Skeletal muscle cell (primary cell): Measurements from ENCODE around the gene GFOD1.
"Not testable (repeated sequence)": the region's sequence is repeated elsewhere in the genome, so short reads cannot be mapped to it uniquely, and the experiment has no call there.

ENCODE experiments used
- DNase-seq: peaks from one replicate; pipeline ENCODE4 v3.0.0-alpha.2; 2010; ENCODE audit warnings: low read depth
- H3K4me3 ChIP-seq: 2 replicates; pipeline ENCODE4 v1.5.1; 2011; ENCODE audit warnings: low read depth, mild to moderate bottlenecking, control low read depth, low read length, moderate library complexity

The GFOD1 gene

DNA sequence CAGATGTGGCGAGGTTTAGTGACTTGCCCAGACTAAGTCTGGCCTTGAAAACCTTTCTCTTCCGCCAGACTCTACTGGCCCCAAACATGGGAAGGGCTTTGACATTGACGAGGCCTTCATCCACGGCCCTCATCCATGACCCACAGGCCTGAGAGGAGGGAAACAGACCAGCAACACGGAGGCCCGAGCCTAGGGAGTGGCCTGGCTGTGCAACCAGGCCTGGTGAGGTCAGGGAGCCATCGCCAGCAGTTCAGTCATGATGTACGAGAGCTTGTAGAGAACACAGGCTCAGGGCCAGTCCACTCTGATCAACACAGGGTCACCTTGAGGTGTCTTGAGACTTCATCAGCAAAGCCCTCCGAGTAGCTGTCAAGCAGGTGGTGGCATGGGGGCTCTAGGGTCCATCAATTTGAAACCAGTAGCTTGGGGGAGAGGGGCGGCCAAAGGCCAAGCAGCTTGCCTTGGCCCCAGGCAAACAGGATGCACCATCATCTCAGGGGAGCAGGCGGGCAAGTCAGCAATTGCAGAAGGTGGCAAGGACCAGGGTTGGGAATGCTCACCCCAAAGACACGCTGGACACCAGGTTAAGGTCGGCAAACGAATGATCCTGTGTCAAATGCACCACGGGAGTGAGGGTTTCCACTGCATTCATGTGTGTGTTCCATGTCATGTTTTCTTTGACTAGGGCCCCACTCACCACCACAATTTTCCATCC, 36.1 kb downstream of the GFOD1 start:
- no peak overlapping the region for H3K4me3 ChIP-seq
- no peak for DNase-seq

DNA sequence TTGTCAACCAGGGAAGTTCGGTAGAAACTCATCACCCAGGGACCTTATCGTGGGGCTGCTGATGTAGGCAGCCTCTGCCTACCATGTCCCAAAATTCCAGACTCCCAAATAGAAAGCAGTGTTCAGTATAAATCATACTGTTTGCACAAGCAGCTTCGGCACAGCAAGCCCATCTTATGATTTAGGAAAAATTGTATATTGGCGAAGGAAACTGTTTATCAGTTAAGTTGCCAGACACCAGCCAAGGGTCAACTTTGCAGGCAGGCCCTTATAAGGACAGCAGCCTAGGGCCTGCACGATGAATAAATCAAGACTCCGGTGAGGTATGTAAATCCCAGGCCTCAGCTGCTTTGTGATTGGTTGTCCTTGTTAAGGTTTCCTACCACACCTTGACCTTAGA, 36.8 kb downstream of the GFOD1 start:
- DNase-seq, result no peak
- H3K4me3 ChIP-seq, result no peak overlapping the region

DNA sequence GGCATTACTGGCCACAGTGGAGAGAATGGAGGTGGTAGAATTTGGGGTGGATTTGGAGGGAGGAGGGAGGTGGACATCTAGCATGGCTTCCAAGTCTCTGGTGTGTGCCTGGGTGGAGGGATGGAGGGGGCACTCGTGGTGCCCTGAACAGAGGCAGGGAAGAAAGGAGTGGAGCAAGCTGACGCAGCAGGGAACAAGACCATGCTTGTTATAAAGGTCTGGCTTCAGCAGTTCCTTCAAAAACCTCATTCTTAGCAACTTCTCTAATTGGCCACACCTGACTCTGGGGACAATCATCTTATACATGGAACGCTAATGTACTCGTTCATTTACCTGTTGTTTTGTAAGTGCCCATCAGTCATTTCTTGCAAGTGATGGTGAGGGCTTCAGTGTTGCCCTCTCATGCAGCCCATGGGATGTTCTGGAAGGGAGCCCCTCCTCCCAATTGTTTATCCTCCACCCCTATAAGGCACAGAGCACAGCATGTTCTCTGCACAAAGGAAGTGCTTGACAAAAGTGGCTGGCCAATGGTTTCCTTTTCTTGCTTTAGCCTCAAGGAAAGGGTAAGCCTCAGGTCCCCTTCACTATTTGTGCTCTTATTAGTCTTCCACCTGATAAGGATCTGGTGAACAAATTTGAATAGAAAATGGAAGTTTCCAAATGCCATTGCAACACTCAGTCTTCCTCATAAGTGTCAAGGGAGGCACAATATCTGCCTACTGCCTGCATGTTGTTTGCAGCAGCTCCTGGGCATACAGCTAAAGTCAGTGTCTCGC, 39.3 kb downstream of the GFOD1 start:
- no peak for DNase-seq
- H3K4me3 ChIP-seq, result no peak overlapping the region

DNA sequence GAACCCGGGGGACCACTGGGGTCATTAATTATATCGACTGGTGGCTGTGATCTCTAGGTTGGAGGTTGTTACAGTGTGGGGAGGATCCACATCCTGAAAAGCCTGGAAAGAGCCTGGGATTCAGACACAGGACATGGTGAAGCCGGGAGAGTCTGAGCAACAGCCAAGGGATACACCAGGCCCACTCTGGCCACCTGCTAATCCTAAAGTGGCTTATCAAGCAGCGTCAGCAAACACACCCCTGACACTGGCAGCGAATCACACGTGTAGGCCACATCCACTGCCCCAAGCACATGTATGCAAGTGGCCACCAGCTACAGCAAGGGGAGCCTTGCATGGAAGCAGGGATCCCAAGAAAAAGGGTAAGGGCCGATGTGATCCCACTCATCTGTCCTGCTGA, 41.0 kb downstream of the GFOD1 start:
- no peak overlapping the region for H3K4me3 ChIP-seq
- no peak for DNase-seq

DNA sequence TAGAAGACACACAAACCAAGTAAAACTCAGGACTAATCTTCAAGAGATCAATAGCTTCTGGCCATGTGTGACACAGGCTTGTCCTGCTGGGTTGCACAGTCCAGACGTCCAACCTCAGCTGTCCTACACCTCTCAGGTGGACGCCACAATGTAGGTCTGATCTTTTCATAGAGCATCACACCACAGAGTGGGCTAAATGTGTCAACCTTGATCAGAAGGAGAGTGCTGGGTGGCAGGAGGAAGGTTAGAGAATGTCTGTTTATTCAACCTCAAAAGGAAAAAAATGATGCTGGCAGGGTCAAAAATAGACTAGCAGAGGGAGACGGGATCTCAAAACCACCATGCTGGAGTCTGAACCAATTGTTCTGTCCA, 41.7 kb downstream of the GFOD1 start:
- H3K4me3 ChIP-seq, result no peak overlapping the region
- DNase-seq, result no peak

DNA sequence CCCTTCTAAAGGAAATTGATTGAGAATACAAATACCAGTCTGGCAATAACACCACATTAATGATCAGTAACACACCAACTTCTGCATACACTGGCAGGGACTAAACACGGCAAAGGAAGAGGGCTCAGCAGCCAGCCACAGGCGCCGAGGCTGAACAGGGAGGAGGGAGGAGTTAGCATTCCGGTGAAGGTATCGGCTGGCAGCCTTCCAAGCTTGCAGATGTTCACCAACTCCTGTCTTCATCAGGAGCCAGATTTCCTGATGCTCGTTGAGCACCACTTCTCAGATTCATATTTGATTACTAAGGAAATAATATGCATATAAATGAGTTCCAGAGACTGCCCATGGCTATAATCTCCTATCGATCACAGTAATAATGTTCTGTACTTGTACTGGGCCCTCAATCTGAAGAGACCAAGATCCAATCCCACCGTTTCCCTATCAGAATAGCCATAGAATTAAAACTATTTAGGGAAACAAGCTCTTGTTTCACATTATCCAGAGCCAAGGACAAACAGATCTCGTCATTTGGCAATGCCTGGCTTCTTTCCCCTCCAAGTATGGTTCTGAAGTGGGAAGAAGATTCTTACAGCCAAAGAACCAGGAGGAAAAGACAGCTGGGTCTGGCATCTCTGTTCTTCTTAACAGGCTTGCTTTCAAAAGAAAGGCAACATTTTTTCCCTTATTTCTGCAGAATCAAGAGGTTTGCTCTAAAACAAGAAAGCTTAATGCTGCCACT, 42.2 kb downstream of the GFOD1 start:
- H3K4me3 ChIP-seq, result no peak overlapping the region
- no peak for DNase-seq

DNA sequence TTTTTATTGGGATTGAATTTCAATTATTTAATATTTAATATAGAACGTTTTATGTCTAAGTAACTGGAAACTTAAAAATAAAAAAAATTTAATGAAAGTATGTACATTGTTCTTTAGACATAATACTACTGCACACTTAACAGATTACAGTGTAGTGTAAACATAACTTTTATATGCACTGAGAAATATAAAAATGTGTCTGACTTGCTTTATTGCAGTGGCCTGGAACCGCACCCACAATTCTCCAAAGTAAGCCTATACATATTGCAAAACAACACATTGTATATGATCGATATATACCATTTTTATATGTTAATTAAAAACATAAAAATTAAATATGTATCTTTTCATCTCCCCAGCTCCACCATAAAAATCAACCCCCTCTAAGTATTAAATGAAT, 42.8 kb downstream of the GFOD1 start:
- no peak for DNase-seq
- H3K4me3 ChIP-seq, result no peak overlapping the region

DNA sequence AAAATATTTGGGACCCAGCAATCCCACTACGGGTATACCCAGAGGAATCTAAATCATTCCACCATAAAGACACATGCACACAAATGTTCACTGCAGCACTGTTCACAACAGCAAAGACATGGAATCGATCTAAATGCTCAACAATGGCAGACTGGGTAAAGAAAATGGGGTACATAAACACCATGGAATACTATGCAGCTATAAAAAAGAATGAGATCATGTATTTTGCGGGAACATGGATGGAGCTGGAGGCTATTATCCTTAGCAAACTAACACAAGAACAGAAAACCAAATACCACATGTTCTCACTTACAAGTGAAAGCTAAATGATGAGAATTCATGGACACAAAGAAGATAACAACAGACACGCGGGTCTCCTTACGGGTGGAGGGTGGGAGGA, 43.4 kb downstream of the GFOD1 start:
- H3K4me3 ChIP-seq, DNase-seq: not testable (repeated sequence)

DNA sequence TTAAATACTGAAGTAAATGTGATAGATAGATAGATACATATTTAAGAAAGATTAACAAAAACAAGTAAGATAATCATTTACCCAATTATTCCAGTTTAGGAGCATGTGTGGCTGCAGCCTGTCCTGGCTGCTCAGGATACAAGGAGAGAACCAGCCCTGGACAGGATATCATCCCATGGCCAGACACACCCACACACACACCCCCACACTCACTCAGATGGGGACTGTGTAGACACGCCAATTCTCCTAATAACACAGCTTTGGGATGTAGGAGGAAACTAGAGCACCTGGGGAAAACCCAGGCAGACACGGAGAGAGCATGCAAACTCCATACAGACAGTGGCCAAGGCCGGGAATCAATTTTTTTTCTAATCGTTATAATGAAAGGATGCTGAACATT, 45.6 kb downstream of the GFOD1 start:
- no peak for DNase-seq
- no peak overlapping the region for H3K4me3 ChIP-seq

DNA sequence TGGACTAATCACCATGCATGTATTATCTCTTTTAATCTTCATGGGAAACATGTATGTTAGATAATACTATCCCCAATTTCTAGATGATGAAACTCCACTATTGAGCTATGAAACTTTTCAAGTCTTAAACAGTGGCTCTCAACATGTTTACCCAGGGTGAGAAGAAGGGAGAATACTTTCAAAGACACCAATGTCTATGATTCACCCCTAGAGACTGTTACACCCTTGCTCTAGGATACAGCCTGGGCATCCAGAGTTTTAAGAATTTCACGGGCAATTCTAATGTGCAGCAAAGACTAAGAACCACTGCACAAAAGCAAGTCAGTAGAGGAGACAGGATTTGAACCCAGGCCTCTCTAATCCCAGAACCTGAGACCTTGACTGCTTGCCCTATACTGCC, 47.8 kb downstream of the GFOD1 start:
- H3K4me3 ChIP-seq, result no peak overlapping the region
- DNase-seq, result no peak

DNA sequence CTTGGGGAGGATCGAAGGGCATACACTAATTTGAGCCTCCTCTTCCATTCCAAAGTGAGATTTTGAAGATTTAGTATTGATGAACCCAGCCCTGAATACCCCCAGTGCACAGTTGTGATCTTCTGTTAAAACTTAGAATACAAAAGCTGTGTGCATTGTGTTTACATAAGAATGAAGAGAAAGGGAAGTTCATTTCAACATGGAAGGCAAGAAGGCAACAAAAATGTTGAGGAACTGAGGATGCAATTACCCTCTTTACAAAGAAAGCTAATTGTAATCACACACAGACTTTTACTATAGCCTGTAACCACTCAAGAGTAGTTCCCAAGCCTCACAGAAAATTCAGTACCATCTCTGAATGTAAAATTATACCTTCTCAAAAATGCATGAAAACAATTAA, 49.3 kb downstream of the GFOD1 start:
- H3K4me3 ChIP-seq, result no peak overlapping the region
- no peak for DNase-seq

DNA sequence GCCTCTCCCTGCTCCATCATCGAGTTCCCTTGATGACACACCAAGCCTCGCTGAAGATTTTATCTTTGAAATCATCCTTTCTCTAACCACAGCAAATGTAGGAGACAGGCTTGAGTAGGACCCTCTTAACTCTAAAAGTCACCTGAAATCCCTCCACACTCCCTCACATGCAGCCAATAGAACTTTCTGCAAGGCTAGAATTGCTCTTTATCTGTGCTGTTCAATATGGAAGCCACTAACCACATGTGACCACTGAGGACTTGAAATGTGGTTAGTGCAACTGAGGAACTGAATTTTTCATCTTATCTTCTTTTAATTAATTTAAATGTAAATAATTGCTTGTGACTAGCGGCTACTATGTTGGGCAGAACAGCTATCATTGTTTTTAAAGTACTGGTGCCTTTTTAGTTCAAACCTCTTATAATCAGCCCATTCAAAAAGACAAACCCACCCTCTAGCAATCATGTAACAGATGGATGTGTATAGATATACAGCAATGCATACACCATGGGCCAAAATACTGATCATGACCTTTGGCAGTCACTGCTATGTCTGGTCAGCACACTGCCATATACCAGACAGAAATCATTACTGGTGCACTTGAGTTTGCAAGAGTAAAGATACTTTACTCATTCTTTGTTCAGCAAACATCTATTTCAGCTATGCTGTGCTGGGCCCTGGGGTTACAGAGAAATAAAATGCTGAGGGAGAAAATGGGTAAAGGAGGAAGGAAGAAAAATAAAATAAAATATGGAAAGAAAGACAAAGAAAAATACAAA, 50.0 kb downstream of the GFOD1 start:
- no peak overlapping the region for H3K4me3 ChIP-seq
- DNase-seq, result no peak

DNA sequence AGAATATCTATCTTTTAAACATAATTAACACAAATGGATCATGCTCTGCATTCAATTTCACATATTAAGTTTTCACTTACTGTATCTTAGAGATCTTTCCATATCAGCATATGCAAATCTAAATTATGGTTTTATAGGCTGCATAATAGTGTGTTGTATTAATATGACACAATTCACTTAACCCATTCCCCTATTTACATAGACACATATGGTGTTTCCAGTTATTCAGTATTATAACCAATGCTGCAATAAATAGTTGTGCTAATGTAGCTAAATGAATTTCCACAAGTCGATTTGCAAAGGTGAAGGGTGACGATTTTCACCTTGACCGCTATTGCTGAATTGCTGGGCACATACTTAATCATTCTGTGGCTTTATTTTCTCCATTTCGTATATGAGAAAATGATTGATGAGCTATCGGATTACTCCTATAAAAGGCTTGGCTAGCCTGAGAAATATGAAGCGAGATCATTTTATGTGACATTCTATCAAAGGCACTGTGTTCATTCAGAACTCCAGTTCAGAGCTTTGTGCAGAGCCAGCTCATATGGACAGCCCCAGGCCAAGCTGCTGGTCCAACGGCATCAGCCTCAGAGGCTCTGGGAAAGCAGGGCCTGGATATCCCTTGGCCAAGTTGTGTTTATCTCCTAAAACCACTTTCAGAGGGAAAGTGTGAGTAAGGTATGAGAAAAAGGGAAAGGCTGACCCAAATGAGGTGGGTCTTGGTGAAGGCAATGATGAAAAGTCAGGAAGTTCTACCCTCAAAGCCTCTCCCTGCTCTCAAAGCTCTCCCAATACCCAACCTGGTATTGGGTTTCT, 50.8 kb downstream of the GFOD1 start:
- no peak overlapping the region for H3K4me3 ChIP-seq
- DNase-seq, result no peak

DNA sequence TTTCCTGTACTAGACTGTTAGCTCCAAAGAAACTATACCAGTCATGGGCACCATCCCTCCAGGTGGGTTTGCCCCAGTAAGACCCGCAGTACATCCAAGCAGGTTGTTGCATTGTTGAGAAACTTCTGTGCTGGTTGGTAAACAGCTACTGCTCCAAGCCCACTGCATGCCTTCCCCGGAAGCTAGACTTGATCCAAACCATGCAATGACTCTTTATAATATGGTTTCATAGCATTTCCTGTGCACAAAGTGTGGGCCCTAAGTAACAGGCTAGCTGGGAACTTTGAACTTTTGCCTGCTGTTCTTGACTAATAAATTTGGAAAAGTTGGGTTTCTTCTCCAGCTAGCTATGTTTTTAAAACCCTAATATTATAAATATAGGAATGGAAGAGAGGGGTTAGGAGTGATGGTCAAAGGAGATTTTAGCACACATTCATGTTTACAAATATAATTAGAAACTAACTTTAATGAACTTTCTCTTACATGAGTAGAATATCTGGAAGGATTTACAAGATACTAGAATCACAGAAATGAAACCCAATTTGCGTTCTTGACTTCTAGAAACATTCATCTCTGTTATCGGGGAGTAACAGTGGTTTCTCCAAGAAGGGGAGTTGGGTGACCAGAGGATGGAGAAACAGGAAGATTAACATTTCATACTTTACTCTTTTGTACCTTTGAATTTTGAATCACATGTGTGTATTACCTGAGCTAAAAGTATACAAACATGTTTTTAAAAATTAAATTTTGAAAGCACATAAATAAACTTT, 51.7 kb downstream of the GFOD1 start:
- H3K4me3 ChIP-seq, result no peak overlapping the region

DNA sequence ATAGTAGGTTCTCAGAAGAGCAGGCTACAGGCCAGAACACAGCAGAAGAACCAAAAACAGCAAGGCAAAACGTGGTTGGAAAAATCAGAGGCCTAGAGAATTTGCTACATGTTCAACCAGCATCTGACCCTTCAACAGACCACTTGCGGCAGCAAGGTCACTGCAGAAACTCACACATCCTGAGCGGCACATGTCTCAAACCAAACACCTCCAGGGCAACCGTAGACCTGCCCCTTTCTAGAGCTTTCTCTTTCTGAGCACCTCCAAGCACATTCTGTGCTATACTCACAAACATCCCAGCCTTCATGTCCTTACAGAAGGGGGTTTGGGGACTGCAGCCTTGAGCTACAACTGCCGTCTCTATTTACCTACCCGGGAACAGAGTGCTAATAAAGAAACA, 52.6 kb downstream of the GFOD1 start:
- no peak overlapping the region for H3K4me3 ChIP-seq
- no peak for DNase-seq

More for the DNA sequence above, 51.7 kb downstream of the GFOD1 start:
- DNase-seq, result no peak

DNA sequence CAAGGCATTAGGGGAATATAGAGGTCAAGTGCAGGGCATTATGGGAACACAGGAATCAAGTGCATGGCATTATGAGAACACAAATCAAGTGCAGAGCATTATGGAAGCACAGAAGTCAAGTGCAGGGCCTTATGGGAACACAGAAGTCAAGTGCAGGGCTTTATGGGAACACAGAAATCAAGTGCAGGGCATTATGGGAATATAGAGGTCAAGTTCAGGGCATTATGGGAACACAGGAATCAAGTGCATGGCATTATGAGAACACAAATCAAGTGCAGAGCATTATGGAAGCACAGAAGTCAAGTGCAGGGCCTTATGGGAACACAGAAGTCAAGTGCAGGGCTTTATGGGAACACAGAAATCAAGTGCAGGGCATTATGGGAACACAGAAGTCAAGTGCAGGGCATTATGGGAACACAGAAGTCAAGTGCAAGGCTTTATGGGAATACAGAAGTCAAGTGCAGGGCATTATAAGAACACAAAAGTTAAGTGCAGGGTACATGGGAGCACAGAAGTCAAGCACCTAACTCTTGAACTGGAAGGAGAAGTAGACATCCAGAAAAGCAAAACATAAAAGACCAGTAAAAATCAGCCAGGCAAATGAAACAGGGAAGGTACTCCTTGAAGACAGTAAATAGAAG, 53.1 kb downstream of the GFOD1 start:
- not testable (repeated sequence) for H3K4me3 ChIP-seq, DNase-seq

DNA sequence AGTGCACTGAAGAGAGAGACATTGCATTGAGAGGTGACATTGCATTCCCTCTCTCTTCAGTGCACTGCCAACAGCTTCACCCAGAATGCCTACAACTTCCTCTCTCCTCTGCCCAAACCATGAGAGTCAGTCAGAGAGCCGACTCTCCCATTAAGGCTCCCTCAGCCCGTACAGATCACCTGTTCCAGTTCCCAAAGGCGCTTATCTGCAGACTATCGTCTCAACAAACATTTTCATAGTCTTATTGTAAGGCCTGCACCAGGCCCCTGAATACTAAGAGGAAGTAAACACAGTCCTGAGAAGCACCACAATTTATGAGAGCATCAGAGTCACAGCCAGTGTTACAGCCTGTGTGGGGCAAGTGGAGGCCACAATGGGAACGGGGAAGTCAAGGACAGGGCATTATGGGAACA, 53.7 kb downstream of the GFOD1 start:
- no peak for DNase-seq
- H3K4me3 ChIP-seq, result no peak overlapping the region
